GM18858 (cell line): ENCODE results near the gene ZNF366.

Experiments used
- ATAC-seq: cut with Tn5 transposase; IDR thresholded peaks from one replicate; pipeline ENCODE4 v1.9.1; 2021; ENCODE audit not compliant: unreplicated experiment

Gene ZNF366

GRCh38 chr5:72522607-72523006 is 15.4 kb upstream of the ZNF366 start:
- no peak for ATAC-seq

GRCh38 chr5:72519111-72519510 is 11.9 kb upstream of the ZNF366 start:
- no peak for ATAC-seq

DNA sequence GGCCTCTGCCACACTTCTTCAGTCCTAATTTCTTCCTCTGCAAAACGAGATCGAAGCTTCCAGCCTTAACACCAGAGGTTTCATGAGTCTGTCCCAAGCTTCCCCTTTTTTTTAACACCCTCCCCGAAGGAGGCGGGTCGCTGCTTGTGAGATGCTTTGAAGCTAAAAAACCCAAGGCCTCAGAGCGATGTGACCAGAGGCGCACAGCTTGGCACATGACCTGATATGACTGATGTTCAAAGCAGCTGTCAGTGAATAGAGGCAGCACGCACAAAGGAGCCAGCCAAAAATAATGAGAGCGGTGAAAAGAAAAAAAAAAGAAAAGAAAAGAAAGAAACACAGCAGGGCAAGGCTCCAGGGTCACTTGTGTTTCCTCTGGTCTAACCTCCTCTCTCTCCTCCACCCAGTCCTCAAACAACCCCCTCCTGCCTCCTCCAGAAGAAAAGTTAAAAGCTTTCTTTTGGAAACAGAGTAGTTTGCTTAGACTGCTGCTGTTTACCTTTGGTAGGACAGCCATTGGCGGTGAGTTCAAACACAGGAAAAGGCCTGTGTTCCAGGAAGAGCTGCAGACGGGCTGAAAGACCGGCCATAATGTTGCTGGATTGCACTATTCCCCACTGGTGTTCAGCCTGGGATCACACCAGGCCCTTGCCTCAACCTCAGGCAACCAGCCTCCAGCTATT is 10.9 kb upstream of the ZNF366 start:
- no peak for ATAC-seq

- ATAC-seq, result no peak
These were observed 9.7 kb upstream of the ZNF366 start for GRCh38 chr5:72516916-72517315.

GRCh38 chr5:72515211-72515610 is 8.0 kb upstream of the ZNF366 start:
- no peak for ATAC-seq

- no peak for ATAC-seq
These were observed 5.3 kb upstream of the ZNF366 start for GRCh38 chr5:72512593-72512860.

- no peak for ATAC-seq
These were observed 4.8 kb upstream of the ZNF366 start for GRCh38 chr5:72511774-72512592.

DNA sequence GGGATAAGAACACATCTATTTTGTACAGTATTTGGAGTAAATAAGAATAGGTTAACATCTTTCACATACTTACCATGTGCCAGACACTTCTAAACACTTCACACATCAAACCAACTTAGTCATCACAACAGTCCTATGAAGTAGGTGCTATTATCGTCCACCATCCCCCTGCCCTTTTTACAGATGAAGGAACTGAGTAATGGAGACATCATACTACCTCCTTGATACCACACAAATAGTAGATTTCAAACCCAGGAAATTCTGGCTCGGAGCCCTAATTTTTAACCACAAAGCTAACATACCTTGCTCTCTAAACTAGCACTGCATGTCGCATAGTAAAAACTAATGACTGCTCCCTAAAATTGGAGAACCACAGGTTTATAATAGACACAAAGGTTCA is 4.2 kb upstream of the ZNF366 start:
- no peak for ATAC-seq

DNA sequence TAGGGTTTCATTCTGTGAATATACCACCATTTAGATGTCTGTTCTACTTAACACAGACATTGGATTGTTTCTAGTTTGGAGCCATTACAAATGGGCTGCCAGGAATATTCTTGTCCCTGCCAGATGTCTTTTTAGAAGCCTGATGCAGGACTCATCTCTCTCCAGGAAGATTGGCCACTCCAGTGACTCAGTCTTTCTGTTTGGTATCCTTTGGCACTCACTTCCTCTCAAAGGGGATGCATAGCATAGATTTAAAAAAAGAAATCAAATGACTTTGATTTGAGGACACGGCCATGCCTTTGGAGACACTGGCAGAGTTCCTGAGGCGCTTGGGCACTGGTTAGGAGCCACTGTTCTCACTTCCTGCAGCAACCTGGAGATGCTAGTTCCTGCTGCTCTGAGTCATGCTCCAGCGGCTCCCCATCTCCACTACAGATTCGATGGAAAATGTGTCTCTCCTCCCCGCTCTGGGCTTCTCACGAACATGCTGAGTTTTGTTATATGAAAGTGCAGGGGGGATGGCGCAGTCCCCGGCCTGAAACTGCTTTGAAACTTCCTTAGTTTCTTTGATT is 3.5 kb upstream of the ZNF366 start:
- no peak for ATAC-seq

- ATAC-seq, result no peak
These were observed 2.2 kb upstream of the ZNF366 start for GRCh38 chr5:72509401-72509800.

- ATAC-seq, result peak; percentile 82
These were observed 1.3 kb upstream of the ZNF366 start for GRCh38 chr5:72508241-72509170.

GRCh38 chr5:72507907-72508238 is 663 bp upstream of the ZNF366 start:
- ATAC-seq, result no peak

GRCh38 chr5:72506158-72506549 is 1.1 kb downstream of the ZNF366 start:
- no peak for ATAC-seq

GRCh38 chr5:72505539-72506157 is 1.6 kb downstream of the ZNF366 start:
- no peak for ATAC-seq

DNA sequence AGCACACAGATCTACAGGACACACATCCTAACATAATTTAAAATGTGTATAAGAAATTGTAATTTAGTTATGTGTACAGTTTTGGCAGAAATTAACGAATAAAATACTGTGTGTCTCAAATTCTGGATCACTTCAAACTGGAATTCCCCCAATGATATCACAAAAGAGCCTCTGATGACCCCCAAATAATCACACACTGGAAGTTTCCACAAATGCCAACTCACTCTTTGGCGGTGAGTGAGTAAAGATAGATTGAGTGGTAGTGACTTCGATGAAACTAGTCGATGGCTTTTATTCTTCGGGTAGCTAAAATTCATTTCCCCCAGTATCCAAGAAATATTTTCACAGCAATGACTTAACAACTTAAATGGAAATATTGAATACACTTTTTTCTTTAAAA is 2.2 kb downstream of the ZNF366 start:
- ATAC-seq, result no peak

GRCh38 chr5:72503888-72504491 is 3.2 kb downstream of the ZNF366 start:
- no peak for ATAC-seq

- ATAC-seq, result no peak
These were observed 5.7 kb downstream of the ZNF366 start for GRCh38 chr5:72501488-72501887.

DNA sequence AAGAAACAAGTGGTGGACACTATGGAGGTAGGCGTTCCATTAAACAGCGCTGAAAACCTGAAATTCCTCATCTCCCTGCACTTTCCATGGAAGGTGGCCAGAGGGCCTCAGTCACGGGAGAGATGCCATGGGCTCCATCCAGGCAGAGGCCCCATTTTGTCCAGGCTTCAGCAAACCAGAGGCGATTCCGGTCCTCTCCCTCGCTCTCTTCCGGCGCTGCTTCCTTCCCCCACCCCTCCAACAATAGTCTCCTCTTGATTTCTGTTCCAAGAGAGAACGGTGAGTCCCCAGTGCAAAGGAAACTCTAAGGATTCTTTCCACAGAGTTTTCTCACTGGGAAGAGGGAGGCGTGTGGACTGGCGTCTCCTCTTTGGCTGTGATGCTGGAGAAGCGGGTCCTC is 7.5 kb downstream of the ZNF366 start:
- ATAC-seq, result no peak

DNA sequence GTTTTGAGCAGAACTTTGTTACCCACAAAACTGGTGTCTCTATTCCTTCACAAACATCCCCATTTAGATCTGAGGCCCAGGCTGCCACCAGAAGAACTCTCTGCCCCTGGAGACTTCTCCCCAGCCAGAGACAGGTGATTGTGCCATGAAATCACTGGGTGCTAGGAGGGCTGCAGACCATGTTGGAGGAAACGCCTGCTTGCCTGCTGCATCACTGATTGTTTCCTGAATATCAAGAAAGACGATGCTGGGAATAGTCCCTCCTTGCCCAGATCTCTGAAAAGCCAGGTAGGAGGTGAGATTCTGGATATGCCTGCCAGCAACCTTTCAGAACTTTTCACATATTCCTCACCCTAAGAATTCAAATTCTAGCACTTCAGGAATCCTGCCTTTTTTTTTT is 8.1 kb downstream of the ZNF366 start:
- ATAC-seq, result no peak

DNA sequence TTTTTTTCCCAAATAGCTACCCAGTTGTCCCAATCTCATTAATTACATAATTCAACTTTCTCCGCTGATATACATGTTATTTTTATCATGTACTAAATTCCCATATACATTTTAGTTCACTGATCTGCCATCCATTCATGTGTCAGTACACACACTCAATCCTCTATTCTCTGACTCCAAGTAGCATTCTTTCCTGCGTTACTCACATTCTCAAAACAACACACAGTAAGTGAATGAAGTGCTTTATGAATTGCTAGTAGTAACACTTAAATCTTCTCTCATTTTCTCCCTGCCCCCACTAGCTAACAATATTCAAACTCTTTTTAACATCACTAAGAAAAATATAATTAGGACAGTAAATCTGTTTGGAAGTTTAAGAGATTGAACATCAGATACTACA is 8.9 kb downstream of the ZNF366 start:
- ATAC-seq, result no peak

- ATAC-seq, result no peak
These were observed 9.4 kb downstream of the ZNF366 start for GRCh38 chr5:72497823-72498222.
